KBM-7 (cell line): Measurements from ENCODE around the gene TRIP13.
"Not testable (repeated sequence)": the region's sequence is repeated elsewhere in the genome, so short reads cannot be mapped to it uniquely, and the experiment has no call there.

Source experiments
- DNase-seq: peaks from one replicate; pipeline ENCODE4 v3.0.0-alpha.2; 2015
- in situ Hi-C: fragments of 300-500 bp; cut with MboI; formaldehyde crosslinking; loops from 2 replicates; pipeline ENCODE4 v1.14.3; 2020; ENCODE audit warnings: low sequenced_read_pairs, low pct_unique_long_range_greater_than_20kb, mixed read lengths

Gene TRIP13

GRCh38 chr5:912280-913091 is 19.8 kb downstream of the TRIP13 start:
- peak; percentile 15 for DNase-seq
- in situ Hi-C loops, result no loop called here

- no peak for DNase-seq
- in situ Hi-C loops, result no loop called here
Observed at GRCh38 chr5:914174-914573, 21.5 kb downstream of the TRIP13 start.

- in situ Hi-C loops, result no loop called here
- DNase-seq, result no peak
Observed at GRCh38 chr5:914612-915011, 21.9 kb downstream of the TRIP13 start.

GRCh38 chr5:915346-915745 is 22.7 kb downstream of the TRIP13 start:
- in situ Hi-C loops, DNase-seq: not testable (repeated sequence)

GRCh38 chr5:915946-916345 is 23.3 kb downstream of the TRIP13 start:
- in situ Hi-C loops, result no loop called here
- no peak for DNase-seq

- no peak for DNase-seq
- in situ Hi-C loops, result no loop called here
Observed at GRCh38 chr5:916441-917293, 24.0 kb downstream of the TRIP13 start.

- DNase-seq, in situ Hi-C loops: not testable (repeated sequence)
Observed at GRCh38 chr5:918717-919116, 26.0 kb downstream of the TRIP13 start.

GRCh38 chr5:919356-920000 is 26.8 kb downstream of the TRIP13 start:
- DNase-seq, result no peak
- in situ Hi-C loops, result no loop called here

- in situ Hi-C loops, result no loop called here
- no peak for DNase-seq
Observed at GRCh38 chr5:920321-920720, 27.6 kb downstream of the TRIP13 start.

- in situ Hi-C loops, result no loop called here
- DNase-seq, result no peak
Observed at GRCh38 chr5:921456-922435, 29.1 kb downstream of the TRIP13 start.

- DNase-seq, result no peak
- in situ Hi-C loops, result no loop called here
Observed at GRCh38 chr5:922436-923280, 30.0 kb downstream of the TRIP13 start.

GRCh38 chr5:923281-923873 is 30.7 kb downstream of the TRIP13 start:
- in situ Hi-C loops, result no loop called here
- DNase-seq, result peak; percentile 77

GRCh38 chr5:926417-927171 is 33.9 kb downstream of the TRIP13 start:
- in situ Hi-C loops, result loop anchor here (25.0 kb wide), 2 partner anchors 236 to 711 kb away; no protein-coding TSS in a partner anchor
- no peak for DNase-seq

GRCh38 chr5:927172-928015 is 34.7 kb downstream of the TRIP13 start:
- in situ Hi-C loops, result loop anchor here (25.0 kb wide), 2 partner anchors 235 to 710 kb away; no protein-coding TSS in a partner anchor
- no peak for DNase-seq

- not testable (repeated sequence) for DNase-seq
Observed at GRCh38 chr5:929182-929581, 36.5 kb downstream of the TRIP13 start.

GRCh38 chr5:929596-929995 is 36.9 kb downstream of the TRIP13 start:
- in situ Hi-C loops, result loop anchor here (25.0 kb wide), 2 partner anchors 233 to 708 kb away; no protein-coding TSS in a partner anchor
- no peak for DNase-seq

More at GRCh38 chr5:929182-929581, 36.5 kb downstream of the TRIP13 start:
- in situ Hi-C loops, result loop anchor here (25.0 kb wide), 2 partner anchors 233 to 708 kb away; no protein-coding TSS in a partner anchor
